Nephron (organoid): ENCODE data around the gene ARFGEF2.

ENCODE experiments used
- H3K27ac Mint-ChIP-seq, 3 experiments: 2 replicates each; pipeline ENCODE4 v1.8.0; 2020; ENCODE audit warnings: mixed read lengths in 3 of 3, mild to moderate bottlenecking in 2 of 3, moderate library complexity in 1 of 3
- H3K27me3 Mint-ChIP-seq: 2 replicates; pipeline ENCODE4 v1.8.0; 2021; ENCODE audit warnings: low read depth, mild to moderate bottlenecking, moderate library complexity, mixed read lengths
- H3K36me3 Mint-ChIP-seq: 2 replicates; pipeline ENCODE4 v1.8.0; 2020; ENCODE audit warnings: low read depth, mixed read lengths
- H3K4me1 Mint-ChIP-seq: 2 replicates; pipeline ENCODE4 v1.8.0; 2020; ENCODE audit warnings: mixed read lengths
- H3K4me3 Mint-ChIP-seq, 3 experiments: 2 replicates each; pipeline ENCODE4 v1.8.0; 2020; ENCODE audit warnings: mild to moderate bottlenecking in 3 of 3, mixed read lengths in 3 of 3, moderate library complexity in 2 of 3
- H3K9me3 Mint-ChIP-seq: 2 replicates; pipeline ENCODE4 v1.8.0; 2020; ENCODE audit warnings: mixed read lengths
- TF ChIP-seq, protein P1 (sequence below), 3 experiments: fragments of 200-600 bp; sonication (generic); IDR thresholded peaks; one replicate each; pipeline ENCODE4 v1.5.0; 2021; ENCODE audit warnings: antibody characterized with exemption in 3 of 3; ENCODE audit not compliant: unreplicated experiment in 3 of 3

The ARFGEF2 gene

DNA sequence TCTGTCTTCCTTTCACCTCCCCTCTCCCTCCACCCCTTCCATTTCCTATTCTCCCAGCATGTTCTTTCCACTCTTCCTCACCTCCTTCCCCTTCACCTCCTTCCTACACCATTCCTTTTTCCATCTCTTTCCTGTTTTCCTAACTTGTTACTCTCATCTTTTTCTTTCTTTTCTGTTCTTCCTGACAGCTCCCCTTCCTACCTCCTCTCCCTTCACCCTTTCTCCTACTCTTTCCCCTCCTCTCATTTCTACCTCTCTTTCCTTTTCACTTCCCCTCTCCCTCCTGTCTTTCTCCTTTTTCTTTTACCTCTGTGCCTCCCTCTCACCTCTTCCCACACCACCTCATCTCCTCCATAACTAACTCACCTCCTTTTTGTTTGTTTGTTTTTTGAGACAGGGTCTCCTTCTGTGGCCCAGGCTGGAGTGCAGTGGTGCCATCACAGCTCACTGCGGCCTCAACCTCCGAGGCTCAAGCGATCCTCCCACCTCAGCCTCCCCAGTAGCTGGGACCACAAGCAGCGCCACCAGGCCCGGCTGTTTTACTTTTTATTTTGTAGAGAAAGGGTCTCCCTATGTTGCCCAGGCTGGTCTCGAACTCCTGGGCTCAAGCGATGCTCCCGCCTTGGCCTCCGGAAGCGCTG is 864 bp upstream of the ARFGEF2 start:
- Mint-ChIP-seq H3K4me1 (peaks cover 20% of the 10 kb centered on the region), H3K9me3 (no peaks in the 10 kb centered on the region), H3K27me3 (peaks cover 7% of the 10 kb centered on the region), H3K36me3 (no peaks in the 10 kb centered on the region), H3K4me3 (peak overlapping the region; percentile 89 to 93 (median 92)), H3K27ac (peak overlapping the region; percentile 66 to 93 (median 93))
- TF ChIP-seq, protein P1, sequence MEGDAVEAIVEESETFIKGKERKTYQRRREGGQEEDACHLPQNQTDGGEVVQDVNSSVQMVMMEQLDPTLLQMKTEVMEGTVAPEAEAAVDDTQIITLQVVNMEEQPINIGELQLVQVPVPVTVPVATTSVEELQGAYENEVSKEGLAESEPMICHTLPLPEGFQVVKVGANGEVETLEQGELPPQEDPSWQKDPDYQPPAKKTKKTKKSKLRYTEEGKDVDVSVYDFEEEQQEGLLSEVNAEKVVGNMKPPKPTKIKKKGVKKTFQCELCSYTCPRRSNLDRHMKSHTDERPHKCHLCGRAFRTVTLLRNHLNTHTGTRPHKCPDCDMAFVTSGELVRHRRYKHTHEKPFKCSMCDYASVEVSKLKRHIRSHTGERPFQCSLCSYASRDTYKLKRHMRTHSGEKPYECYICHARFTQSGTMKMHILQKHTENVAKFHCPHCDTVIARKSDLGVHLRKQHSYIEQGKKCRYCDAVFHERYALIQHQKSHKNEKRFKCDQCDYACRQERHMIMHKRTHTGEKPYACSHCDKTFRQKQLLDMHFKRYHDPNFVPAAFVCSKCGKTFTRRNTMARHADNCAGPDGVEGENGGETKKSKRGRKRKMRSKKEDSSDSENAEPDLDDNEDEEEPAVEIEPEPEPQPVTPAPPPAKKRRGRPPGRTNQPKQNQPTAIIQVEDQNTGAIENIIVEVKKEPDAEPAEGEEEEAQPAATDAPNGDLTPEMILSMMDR (IDR thresholded peaks at IDR 0.05; ENCODE audit: unreplicated experiment in 3 of 3) = no peak

DNA sequence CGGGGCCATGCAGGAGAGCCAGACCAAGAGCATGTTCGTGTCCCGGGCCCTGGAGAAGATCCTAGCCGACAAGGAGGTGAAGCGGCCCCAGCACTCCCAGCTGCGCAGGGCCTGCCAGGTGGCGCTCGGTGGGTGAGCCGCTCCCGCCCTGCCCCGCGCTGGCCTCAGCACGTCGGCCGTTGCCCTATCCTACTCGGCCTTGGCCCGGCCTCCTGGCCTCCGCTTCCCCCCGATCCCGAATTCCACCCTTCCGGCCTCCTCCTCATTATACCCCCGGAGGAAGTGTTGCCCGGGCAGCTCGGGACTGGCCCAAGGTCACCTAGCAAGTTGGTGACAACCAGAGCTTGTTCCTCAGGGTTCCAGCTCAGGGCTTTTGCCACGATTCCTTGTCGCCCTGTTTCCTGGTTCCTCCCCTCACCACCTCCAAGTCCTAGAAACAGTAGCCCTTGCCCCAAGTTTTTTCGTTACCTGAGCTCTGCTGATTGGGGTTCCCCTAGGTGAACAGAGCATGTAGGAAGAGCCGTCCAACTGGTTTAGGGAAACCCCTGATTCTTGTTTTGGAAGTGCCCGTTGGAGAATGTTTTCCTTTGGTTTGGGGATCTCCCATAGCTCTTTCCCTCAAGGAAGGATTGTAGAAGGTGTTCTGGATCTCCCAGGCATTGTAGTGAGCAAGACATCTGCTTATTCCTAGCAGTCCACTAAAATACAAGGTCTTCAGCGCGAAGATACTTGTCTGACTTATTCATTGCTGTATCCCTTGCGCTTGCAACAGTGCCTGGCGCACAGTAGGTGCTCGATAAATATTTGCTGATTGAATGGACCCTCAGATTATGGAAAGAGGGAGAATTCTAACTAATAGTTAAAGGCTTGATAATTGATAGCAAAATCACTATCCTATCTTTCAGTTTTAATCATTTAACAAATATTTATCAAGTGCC is 641 bp downstream of the ARFGEF2 start:
- peak overlapping the region; percentile 80 to 95 (median 93) for H3K27ac Mint-ChIP-seq
- peaks cover 5% of the 10 kb centered on the region for H3K36me3 Mint-ChIP-seq
- H3K4me3 Mint-ChIP-seq = peak overlapping the region; percentile 92 to 98 (median 95)
- no peaks in the 10 kb centered on the region for H3K9me3 Mint-ChIP-seq
- peaks cover 20% of the 10 kb centered on the region for H3K4me1 Mint-ChIP-seq
- peaks cover 7% of the 10 kb centered on the region for H3K27me3 Mint-ChIP-seq
- TF ChIP-seq, protein P1 (IDR thresholded peaks at IDR 0.05; ENCODE audit: unreplicated experiment in 3 of 3) = no peak

DNA sequence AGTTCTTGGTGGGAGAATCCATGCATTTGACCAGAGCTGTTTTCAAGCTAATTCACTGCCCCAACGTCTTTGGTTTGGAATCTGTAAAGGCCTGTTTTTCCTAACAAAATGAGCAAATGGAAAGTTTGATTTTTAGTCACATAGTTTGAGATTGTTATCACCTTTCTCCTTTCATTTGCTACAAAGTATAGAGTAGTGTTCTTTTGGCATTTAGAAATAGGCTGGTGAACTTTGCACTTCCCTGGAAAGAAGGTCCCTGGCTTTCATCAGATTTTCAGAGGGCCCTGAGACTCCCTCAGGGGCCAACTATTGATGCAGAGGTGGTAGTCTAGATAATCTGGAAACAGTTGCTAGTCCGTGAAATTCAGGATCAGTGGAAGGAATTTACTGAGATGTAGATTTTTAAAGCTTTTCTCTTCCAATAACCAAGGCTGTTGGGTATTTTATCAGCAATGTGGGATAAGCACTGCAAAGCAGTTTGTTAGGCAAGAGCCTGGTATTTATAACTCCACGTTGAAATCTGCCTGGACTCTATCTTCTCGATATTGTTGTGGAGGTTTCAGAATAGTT is 1.7 kb downstream of the ARFGEF2 start:
- Mint-ChIP-seq H3K4me1 (peaks cover 20% of the 10 kb centered on the region), H3K27me3 (peaks cover 7% of the 10 kb centered on the region), H3K36me3 (peaks cover 5% of the 10 kb centered on the region), H3K4me3 (peak overlapping the region; percentile 73 to 98 (median 92)), H3K9me3 (no peaks in the 10 kb centered on the region), H3K27ac (peak overlapping the region in 2 of 3 experiments; percentile 44 to 46)
- TF ChIP-seq, protein P1 (IDR thresholded peaks at IDR 0.05; ENCODE audit: unreplicated experiment in 3 of 3) = no peak

DNA sequence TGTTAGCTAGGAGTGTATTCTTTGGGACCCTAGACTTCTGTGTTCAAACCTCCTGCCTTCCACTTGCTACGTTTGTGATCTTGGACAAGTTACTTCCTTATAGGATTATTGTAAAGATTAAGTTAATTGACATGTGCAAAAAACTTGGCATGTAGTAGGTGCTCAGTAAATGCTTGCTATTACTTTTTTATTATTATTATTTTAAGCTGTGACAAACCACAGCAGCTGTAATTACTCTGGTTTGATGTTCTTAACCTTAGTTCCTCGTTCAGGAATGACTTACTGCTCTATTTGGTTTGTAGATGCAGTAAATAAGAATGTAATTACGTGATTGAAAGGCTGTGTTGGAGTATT is 3.2 kb downstream of the ARFGEF2 start:
- Mint-ChIP-seq H3K4me1 (peaks cover 20% of the 10 kb centered on the region), H3K27ac (no peak overlapping the region), H3K36me3 (peaks cover 5% of the 10 kb centered on the region), H3K9me3 (no peaks in the 10 kb centered on the region), H3K27me3 (no peaks in the 10 kb centered on the region), H3K4me3 (peak overlapping the region in 2 of 3 experiments; percentile 19 to 37)
- TF ChIP-seq, protein P1 (IDR thresholded peaks at IDR 0.05; ENCODE audit: unreplicated experiment in 3 of 3) = no peak

DNA sequence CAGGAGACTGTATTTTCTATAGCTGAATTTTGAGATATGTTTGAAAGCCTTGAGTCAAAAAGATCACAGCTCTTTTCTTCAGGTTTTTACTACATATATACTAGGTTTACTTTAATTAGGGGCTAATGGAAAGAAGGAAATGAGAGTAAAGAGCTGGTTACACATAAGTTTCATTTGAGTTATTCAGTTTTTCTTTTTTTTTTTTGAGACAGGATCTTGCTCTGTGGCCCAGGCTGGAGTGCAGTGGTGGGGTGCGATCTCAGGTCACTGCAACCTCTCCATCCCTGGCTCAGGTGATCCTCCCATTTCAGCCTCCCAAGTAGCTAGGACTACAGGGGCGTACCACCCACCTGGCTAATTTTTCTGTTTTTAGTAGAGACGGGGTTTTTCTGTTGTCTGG is 4.8 kb downstream of the ARFGEF2 start:
- Mint-ChIP-seq H3K27ac (no peak overlapping the region), H3K4me3 (no peak overlapping the region), H3K36me3 (peaks cover 5% of the 10 kb centered on the region), H3K9me3 (no peaks in the 10 kb centered on the region), H3K4me1 (peaks cover 20% of the 10 kb centered on the region), H3K27me3 (no peaks in the 10 kb centered on the region)
- TF ChIP-seq, protein P1 (IDR thresholded peaks at IDR 0.05; ENCODE audit: unreplicated experiment in 3 of 3) = no peak
